ENCODE data around the gene TP53.

DNA sequence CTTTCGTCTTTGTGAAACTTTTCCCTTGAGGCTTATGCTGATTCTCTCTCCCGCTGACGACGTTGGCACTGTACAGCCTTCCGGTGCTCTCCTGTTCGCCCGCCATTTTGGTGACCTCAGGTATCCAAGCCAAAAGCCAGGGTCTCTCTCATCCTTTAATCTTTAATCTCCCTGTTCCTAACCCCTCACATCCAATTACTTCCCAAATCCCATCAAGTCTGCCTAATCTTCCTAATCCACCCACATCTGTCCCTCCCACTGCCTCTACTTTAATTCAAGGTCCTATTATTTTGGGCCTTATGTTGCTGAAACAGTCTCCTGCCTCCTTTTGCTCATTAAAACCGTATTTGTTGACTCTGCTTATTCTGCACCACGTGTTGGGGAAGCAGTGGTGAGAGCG is 8.3 kb upstream of the TP53 start:
- TF ChIP-seq, protein P1, sequence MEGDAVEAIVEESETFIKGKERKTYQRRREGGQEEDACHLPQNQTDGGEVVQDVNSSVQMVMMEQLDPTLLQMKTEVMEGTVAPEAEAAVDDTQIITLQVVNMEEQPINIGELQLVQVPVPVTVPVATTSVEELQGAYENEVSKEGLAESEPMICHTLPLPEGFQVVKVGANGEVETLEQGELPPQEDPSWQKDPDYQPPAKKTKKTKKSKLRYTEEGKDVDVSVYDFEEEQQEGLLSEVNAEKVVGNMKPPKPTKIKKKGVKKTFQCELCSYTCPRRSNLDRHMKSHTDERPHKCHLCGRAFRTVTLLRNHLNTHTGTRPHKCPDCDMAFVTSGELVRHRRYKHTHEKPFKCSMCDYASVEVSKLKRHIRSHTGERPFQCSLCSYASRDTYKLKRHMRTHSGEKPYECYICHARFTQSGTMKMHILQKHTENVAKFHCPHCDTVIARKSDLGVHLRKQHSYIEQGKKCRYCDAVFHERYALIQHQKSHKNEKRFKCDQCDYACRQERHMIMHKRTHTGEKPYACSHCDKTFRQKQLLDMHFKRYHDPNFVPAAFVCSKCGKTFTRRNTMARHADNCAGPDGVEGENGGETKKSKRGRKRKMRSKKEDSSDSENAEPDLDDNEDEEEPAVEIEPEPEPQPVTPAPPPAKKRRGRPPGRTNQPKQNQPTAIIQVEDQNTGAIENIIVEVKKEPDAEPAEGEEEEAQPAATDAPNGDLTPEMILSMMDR (IDR thresholded peaks at IDR 0.05; ENCODE audit: poor library complexity, severe bottlenecking), result no peak
- TF ChIP-seq, protein P2, sequence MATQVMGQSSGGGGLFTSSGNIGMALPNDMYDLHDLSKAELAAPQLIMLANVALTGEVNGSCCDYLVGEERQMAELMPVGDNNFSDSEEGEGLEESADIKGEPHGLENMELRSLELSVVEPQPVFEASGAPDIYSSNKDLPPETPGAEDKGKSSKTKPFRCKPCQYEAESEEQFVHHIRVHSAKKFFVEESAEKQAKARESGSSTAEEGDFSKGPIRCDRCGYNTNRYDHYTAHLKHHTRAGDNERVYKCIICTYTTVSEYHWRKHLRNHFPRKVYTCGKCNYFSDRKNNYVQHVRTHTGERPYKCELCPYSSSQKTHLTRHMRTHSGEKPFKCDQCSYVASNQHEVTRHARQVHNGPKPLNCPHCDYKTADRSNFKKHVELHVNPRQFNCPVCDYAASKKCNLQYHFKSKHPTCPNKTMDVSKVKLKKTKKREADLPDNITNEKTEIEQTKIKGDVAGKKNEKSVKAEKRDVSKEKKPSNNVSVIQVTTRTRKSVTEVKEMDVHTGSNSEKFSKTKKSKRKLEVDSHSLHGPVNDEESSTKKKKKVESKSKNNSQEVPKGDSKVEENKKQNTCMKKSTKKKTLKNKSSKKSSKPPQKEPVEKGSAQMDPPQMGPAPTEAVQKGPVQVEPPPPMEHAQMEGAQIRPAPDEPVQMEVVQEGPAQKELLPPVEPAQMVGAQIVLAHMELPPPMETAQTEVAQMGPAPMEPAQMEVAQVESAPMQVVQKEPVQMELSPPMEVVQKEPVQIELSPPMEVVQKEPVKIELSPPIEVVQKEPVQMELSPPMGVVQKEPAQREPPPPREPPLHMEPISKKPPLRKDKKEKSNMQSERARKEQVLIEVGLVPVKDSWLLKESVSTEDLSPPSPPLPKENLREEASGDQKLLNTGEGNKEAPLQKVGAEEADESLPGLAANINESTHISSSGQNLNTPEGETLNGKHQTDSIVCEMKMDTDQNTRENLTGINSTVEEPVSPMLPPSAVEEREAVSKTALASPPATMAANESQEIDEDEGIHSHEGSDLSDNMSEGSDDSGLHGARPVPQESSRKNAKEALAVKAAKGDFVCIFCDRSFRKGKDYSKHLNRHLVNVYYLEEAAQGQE (IDR thresholded peaks at IDR 0.05; ENCODE audit: borderline replicate concordance), result no peak
- TF ChIP-seq RAD21 (conservative IDR thresholded peaks at IDR 0.05) (no peak), EZH2 (IDR thresholded peaks at IDR 0.05; ENCODE audit: borderline replicate concordance, insufficient read depth, low read length, poor library complexity, severe bottlenecking) (no peak), POLR2AphosphoS5 (IDR thresholded peaks at IDR 0.05) (no peak), TAF1 (IDR thresholded peaks at IDR 0.05; ENCODE audit: low read depth) (no peak), EP300 (conservative IDR thresholded peaks at IDR 0.05; ENCODE audit: poor library complexity, severe bottlenecking) (no peak), MXI1 (conservative IDR thresholded peaks at IDR 0.05; ENCODE audit: poor library complexity, severe bottlenecking) (no peak), SMC3 (conservative IDR thresholded peaks at IDR 0.05; ENCODE audit: poor library complexity) (no peak)

All from neural cell (in vitro differentiated cells).